Osteocyte (in vitro differentiated cells): Measurements from ENCODE around the gene SMIM13. TPM values are rescaled to one million over a fixed set of nuclear protein-coding genes. Genes with fewer than 3 reads are reported as not detected.

Experiments
- DNase-seq: peaks from one replicate; pipeline ENCODE4 v3.0.0; 2021; ENCODE audit warnings: mixed read lengths; ENCODE audit not compliant: unreplicated experiment; ENCODE audit errors: extremely low spot score
- H3K27ac Mint-ChIP-seq: one replicate; pipeline ENCODE4 v1.8.0; 2021; ENCODE audit warnings: mild to moderate bottlenecking, mixed read lengths; ENCODE audit not compliant: unreplicated experiment
- H3K27me3 Mint-ChIP-seq: one replicate; pipeline ENCODE4 v1.8.0; 2021; ENCODE audit warnings: mixed read lengths; ENCODE audit not compliant: unreplicated experiment
- H3K36me3 Mint-ChIP-seq: one replicate; pipeline ENCODE4 v1.8.0; 2021; ENCODE audit warnings: mixed read lengths; ENCODE audit not compliant: unreplicated experiment
- H3K4me1 Mint-ChIP-seq: one replicate; pipeline ENCODE4 v1.8.0; 2021; ENCODE audit warnings: mixed read lengths; ENCODE audit not compliant: unreplicated experiment
- H3K4me3 Mint-ChIP-seq: one replicate; pipeline ENCODE4 v1.8.0; 2021; ENCODE audit warnings: mild to moderate bottlenecking, moderate library complexity, mixed read lengths; ENCODE audit not compliant: unreplicated experiment
- H3K9me3 Mint-ChIP-seq: one replicate; pipeline ENCODE4 v1.8.0; 2021; ENCODE audit warnings: mixed read lengths; ENCODE audit not compliant: unreplicated experiment
- total RNA-seq: library from RNA; stranded (reverse); gene quantifications from 2 replicates; pipeline ENCODE4 v1.2.1, GENCODE V29; 2021
- TF ChIP-seq, protein P1 (sequence below): fragments of 200-600 bp; sonication (generic); IDR thresholded peaks from 2 replicates; pipeline ENCODE4 v1.5.0; 2021; ENCODE audit warnings: antibody characterized with exemption, mild to moderate bottlenecking, moderate library complexity

SMIM13 gene
- total RNA-seq, 1 donor from 2014 or later: 19.6 TPM

DNA sequence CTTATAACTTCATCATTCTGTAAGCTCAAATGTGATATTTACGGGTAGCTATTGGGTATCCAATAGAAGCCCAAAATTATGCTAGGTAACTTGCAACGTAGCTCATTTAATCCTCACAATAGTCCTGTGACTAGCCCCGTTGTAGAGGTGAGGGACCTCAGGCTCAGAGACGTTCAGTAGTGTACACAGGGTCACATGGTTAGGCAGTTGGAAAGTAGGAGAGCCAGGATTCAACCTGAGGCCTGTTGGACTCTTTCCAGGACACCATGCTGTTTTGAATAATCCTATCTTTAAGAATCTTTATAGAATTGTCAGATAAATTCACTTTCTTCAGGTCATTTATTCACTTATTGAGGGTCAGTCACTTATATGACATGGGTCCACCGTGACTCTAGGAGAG, 40.3 kb upstream of the SMIM13 start:
- H3K27ac Mint-ChIP-seq: no peak overlapping the region

DNA sequence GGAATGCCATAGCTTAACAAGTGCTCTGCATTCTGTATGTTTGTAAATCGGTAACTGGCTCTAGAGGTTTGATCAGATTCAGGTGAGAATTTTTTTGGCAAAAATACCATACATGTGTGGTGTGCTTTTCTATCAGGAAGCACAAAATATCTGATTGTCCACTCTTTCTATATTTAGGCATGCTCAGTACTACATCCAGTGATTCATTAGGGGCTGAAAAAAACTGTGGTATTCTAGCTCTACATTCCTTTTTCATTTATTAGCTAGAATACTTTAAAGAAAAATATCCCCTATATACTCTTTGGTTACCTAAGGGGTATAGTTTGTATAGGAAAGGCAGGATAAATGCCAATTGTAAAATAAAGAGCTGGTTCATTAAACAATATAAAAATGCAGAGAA, 38.9 kb upstream of the SMIM13 start:
- no peak overlapping the region for H3K27ac Mint-ChIP-seq
- TF ChIP-seq, protein P1, sequence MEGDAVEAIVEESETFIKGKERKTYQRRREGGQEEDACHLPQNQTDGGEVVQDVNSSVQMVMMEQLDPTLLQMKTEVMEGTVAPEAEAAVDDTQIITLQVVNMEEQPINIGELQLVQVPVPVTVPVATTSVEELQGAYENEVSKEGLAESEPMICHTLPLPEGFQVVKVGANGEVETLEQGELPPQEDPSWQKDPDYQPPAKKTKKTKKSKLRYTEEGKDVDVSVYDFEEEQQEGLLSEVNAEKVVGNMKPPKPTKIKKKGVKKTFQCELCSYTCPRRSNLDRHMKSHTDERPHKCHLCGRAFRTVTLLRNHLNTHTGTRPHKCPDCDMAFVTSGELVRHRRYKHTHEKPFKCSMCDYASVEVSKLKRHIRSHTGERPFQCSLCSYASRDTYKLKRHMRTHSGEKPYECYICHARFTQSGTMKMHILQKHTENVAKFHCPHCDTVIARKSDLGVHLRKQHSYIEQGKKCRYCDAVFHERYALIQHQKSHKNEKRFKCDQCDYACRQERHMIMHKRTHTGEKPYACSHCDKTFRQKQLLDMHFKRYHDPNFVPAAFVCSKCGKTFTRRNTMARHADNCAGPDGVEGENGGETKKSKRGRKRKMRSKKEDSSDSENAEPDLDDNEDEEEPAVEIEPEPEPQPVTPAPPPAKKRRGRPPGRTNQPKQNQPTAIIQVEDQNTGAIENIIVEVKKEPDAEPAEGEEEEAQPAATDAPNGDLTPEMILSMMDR: no peak
- H3K4me1 Mint-ChIP-seq: peaks cover 15% of the 10 kb centered on the region
- no peaks in the 10 kb centered on the region for H3K9me3 Mint-ChIP-seq
- no peak for DNase-seq
- H3K36me3 Mint-ChIP-seq: no peaks in the 10 kb centered on the region
- no peak overlapping the region for H3K4me3 Mint-ChIP-seq
- no peaks in the 10 kb centered on the region for H3K27me3 Mint-ChIP-seq

More for the DNA sequence above, 40.3 kb upstream of the SMIM13 start:
- Mint-ChIP-seq H3K4me3 (no peak overlapping the region), H3K9me3 (no peaks in the 10 kb centered on the region), H3K4me1 (peaks cover 15% of the 10 kb centered on the region), H3K36me3 (no peaks in the 10 kb centered on the region), H3K27me3 (no peaks in the 10 kb centered on the region)
- TF ChIP-seq, protein P1: no peak
- DNase-seq: no peak

DNA sequence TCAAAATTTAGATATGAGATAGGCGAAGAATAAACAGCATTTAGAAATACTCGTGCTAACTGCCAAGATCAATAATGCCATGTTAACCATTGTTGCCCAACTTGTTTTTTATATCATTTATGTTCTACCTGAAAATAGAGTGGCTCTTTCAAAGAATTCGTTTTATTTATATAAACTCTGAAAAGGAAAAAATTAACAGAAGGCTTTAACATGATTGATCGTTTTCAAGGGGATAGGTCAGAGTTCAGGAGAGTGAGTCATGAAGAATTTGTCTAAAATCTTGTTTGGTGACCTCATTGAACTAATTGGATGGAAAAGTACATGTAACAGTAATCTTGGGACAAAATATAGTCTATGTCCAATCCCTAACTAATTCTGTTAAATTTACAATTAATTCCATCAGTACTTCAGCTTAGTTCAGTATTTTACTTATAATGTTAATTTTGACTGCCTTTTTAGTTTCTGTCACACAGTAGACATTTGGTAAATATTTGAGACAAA, 38.5 kb upstream of the SMIM13 start:
- DNase-seq: no peak
- TF ChIP-seq, protein P1: no peak
- H3K27me3 Mint-ChIP-seq: no peaks in the 10 kb centered on the region
- H3K36me3 Mint-ChIP-seq: no peaks in the 10 kb centered on the region
- peaks cover 15% of the 10 kb centered on the region for H3K4me1 Mint-ChIP-seq
- no peak overlapping the region for H3K27ac Mint-ChIP-seq
- H3K4me3 Mint-ChIP-seq: no peak overlapping the region
- no peaks in the 10 kb centered on the region for H3K9me3 Mint-ChIP-seq

GRCh38 chr6:11056871-11057270, 36.8 kb upstream of the SMIM13 start:
- TF ChIP-seq, protein P1: no peak
- Mint-ChIP-seq H3K36me3 (no peaks in the 10 kb centered on the region), H3K27me3 (no peaks in the 10 kb centered on the region), H3K4me3 (no peak overlapping the region), H3K4me1 (peaks cover 11% of the 10 kb centered on the region), H3K9me3 (no peaks in the 10 kb centered on the region), H3K27ac (no peak overlapping the region)
- DNase-seq: no peak

DNA sequence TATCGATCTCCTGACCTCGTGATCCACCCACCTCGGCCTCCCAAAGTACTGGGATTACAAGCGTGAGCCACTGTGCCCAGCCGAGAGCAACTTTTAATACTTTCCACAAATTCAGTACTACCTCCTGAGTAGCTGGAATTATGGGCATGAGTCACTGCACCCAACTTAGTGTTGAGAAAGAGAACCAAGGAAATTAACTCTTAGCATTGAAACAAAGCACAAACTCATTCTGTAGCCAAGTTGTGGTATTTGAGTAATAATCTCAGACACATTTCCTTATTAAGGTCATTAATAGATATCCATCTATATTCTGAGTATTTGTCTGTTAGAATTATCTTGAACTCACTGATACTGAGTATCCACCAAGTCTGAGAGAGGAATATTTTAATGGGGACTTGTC, 35.2 kb upstream of the SMIM13 start:
- H3K9me3 Mint-ChIP-seq: no peaks in the 10 kb centered on the region

More for the DNA sequence above, 35.2 kb upstream of the SMIM13 start:
- H3K4me1 Mint-ChIP-seq: peaks cover 11% of the 10 kb centered on the region
- no peak overlapping the region for H3K27ac Mint-ChIP-seq
- TF ChIP-seq, protein P1: no peak
- H3K36me3 Mint-ChIP-seq: no peaks in the 10 kb centered on the region
- DNase-seq: no peak
- no peak overlapping the region for H3K4me3 Mint-ChIP-seq
- H3K27me3 Mint-ChIP-seq: no peaks in the 10 kb centered on the region
